ENCODE data around the gene CCDC102A. TPM values are rescaled to one million over a fixed set of nuclear protein-coding genes. Genes with fewer than 3 reads are reported as not detected.
"Not testable (repeated sequence)": the region's sequence is repeated elsewhere in the genome, so short reads cannot be mapped to it uniquely, and the experiment has no call there.

The CCDC102A gene
- total RNA-seq, 1 experiment from 2014 or later, result 4.5 TPM

DNA sequence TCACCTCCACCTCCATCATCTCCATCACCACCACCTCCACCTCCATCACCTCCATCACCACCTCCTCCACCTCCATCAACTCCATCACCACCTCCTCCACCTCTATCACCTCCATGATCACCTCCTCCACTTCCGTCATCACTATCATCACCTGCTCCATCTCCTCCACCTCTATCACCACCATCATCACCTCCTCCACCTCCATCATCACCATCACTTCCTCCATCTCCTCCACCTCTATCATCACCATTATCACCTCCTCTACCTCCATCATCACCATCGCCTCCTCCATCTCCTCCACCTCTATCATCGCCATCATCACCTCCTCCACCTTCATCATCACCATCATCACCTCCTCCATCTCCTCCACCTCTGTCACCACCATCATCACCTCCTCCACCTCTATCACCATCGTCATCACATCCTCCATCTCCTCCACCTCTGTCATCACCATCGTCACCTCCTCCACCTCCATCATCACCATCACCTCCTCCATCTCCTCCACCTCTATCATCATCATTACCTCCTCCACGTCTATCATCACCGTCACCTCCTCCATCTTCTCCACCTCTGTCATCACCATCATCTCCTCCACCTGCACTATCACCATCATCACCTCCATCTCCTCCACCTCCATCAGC is 33.1 kb upstream of the CCDC102A start (continued):
- no peak for TF ChIP-seq SRF (IDR thresholded peaks at IDR 0.05; ENCODE audit: low read depth)
- TF ChIP-seq ZFX (IDR thresholded peaks at IDR 0.05), result no peak
- TF ChIP-seq, protein P1, sequence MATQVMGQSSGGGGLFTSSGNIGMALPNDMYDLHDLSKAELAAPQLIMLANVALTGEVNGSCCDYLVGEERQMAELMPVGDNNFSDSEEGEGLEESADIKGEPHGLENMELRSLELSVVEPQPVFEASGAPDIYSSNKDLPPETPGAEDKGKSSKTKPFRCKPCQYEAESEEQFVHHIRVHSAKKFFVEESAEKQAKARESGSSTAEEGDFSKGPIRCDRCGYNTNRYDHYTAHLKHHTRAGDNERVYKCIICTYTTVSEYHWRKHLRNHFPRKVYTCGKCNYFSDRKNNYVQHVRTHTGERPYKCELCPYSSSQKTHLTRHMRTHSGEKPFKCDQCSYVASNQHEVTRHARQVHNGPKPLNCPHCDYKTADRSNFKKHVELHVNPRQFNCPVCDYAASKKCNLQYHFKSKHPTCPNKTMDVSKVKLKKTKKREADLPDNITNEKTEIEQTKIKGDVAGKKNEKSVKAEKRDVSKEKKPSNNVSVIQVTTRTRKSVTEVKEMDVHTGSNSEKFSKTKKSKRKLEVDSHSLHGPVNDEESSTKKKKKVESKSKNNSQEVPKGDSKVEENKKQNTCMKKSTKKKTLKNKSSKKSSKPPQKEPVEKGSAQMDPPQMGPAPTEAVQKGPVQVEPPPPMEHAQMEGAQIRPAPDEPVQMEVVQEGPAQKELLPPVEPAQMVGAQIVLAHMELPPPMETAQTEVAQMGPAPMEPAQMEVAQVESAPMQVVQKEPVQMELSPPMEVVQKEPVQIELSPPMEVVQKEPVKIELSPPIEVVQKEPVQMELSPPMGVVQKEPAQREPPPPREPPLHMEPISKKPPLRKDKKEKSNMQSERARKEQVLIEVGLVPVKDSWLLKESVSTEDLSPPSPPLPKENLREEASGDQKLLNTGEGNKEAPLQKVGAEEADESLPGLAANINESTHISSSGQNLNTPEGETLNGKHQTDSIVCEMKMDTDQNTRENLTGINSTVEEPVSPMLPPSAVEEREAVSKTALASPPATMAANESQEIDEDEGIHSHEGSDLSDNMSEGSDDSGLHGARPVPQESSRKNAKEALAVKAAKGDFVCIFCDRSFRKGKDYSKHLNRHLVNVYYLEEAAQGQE (IDR thresholded peaks at IDR 0.05; ENCODE audit: low read depth), result no peak
- TF ChIP-seq ELF1 (IDR thresholded peaks at IDR 0.05; ENCODE audit: borderline replicate concordance, low read depth), result no peak
- no peak for TF ChIP-seq EZH2phosphoT487 (IDR thresholded peaks at IDR 0.05; ENCODE audit: borderline replicate concordance)
- no peak for TF ChIP-seq CBX3 (IDR thresholded peaks at IDR 0.05; ENCODE audit: low read depth)
- TF ChIP-seq, protein P2, sequence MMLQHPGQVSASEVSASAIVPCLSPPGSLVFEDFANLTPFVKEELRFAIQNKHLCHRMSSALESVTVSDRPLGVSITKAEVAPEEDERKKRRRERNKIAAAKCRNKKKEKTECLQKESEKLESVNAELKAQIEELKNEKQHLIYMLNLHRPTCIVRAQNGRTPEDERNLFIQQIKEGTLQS (IDR thresholded peaks at IDR 0.05), result no peak

DNA sequence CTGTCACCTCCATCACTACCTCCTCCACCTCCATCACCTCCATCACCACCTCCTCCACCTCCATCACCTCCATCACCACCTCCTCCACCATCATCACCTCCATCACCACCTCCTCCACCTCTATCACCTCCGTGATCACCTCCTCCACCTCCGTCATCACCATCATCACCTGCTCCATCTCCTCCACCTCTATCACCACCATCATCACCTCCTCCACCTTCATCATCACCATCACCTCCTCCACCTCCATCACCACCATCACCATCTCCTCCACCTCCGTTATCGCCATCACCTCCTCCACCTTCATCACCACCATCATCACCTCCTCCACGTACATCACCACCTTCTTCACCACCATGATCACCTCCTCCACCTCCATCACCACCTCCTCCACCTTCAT is 32.4 kb upstream of the CCDC102A start:
- H3K9me3 ChIP-seq (ENCODE audit: control insufficient read depth in 1 of 2, insufficient read depth in 1 of 2, low read depth in 1 of 2, low read length in 2 of 2); RAD21 ChIA-PET (ENCODE audit: low non-redundant PET in 1 of 2, low total read pairs in 2 of 2, uncharacterized antibody in 2 of 2, unreplicated experiment in 2 of 2); DNase-seq (ENCODE audit: low read depth, low spot score); H3K79me2 ChIP-seq (ENCODE audit: insufficient read depth, low read length); H3K27ac ChIP-seq (ENCODE audit: low read depth, low read length); H3K9ac ChIP-seq (ENCODE audit: low read length); CTCF ChIA-PET; H2AFZ ChIP-seq (ENCODE audit: low read depth, low read length, poor library complexity, severe bottlenecking); POLR2A ChIA-PET; H4K20me1 ChIP-seq (ENCODE audit: insufficient read depth); H3K4me2 ChIP-seq (ENCODE audit: low read length); H3K36me3 ChIP-seq (ENCODE audit: control insufficient read depth in 1 of 2, insufficient read depth in 2 of 2, low read length in 2 of 2); H3K9me2 ChIP-seq (ENCODE audit: insufficient read depth); intact Hi-C loops (cut with micrococcal nuclease); BruUV-seq (replicated peaks); ATAC-seq; H3K4me3 ChIP-seq (replicated peaks in 1 of 2; ENCODE audit: low read depth in 1 of 2, low read length in 2 of 2); H3K27me3 ChIP-seq (ENCODE audit: insufficient read depth, low read length): not testable (repeated sequence)
- peaks cover 0 to 14% of the 10 kb centered on the region in 2 experiments; a peak in 2 of 4 replicates for H3K4me1 ChIP-seq (ENCODE audit: control insufficient read depth in 1 of 2, insufficient read depth in 2 of 2, low read length in 2 of 2)

Data from HCT116 (cell line).